Kidney (tissue), 14 donors: ENCODE results near the gene TCEAL6. TPM values are rescaled to one million over a fixed set of nuclear protein-coding genes. Genes with fewer than 3 reads are reported as not detected.
A peak's percentile ranks its signal among the peaks of the same experiment; 100 is the strongest.
"Not testable (repeated sequence)": the region's sequence is repeated elsewhere in the genome, so short reads cannot be mapped to it uniquely, and the experiment has no call there.

Experiments used
- DNase-seq, 5 donors: peaks; one replicate each; pipeline ENCODE4 v3.0.0-alpha.2; 2013 to 2020
- FAIRE-seq: peaks from 2 replicates; lab custom pipeline; 2012; peaks lifted over from hg19 to GRCh38; lab: Jason Lieb, UNC
- H3K27ac ChIP-seq, 2 donors: one replicate each; pipeline ENCODE4 v1.7.0; 2013; ENCODE audit warnings: low read depth in 2 of 2, low read length in 2 of 2, inconsistent platforms in 1 of 2
- H3K27me3 ChIP-seq: one replicate; pipeline ENCODE4 v1.7.1; 2013; ENCODE audit warnings: low read length, inconsistent platforms; ENCODE audit not compliant: control insufficient read depth, insufficient read depth
- H3K36me3 ChIP-seq, 3 donors: one replicate each; pipeline versions ENCODE4 v1.7.0 to v1.7.1; 2013; ENCODE audit warnings: low read length in 3 of 3, control low read depth in 1 of 3, inconsistent platforms in 1 of 3; ENCODE audit not compliant: insufficient read depth in 3 of 3, control insufficient read depth in 2 of 3
- H3K4me1 ChIP-seq, 3 donors: one replicate each; pipeline versions ENCODE4 v1.7.0 to v1.7.1; 2013; ENCODE audit warnings: low read length in 3 of 3, inconsistent platforms in 1 of 3, low read depth in 1 of 3; ENCODE audit not compliant: control insufficient read depth in 2 of 3, insufficient read depth in 2 of 3
- H3K4me3 ChIP-seq, 3 donors: one replicate each; pipeline versions ENCODE4 v1.7.0 to v1.8.1; 2013; ENCODE audit warnings: low read length in 3 of 3, control low read depth in 1 of 3, inconsistent platforms in 1 of 3
- H3K9ac ChIP-seq, 3 donors: one replicate each; pipeline versions ENCODE4 v1.7.0 to v1.7.1; 2013; ENCODE audit warnings: low read length in 3 of 3, control low read depth in 1 of 3, inconsistent platforms in 1 of 3
- H3K9me3 ChIP-seq, 3 donors: one replicate each; pipeline versions ENCODE4 v1.7.0 to v1.7.1; 2013; ENCODE audit warnings: low read length in 3 of 3, control low read depth in 1 of 3, inconsistent platforms in 1 of 3; ENCODE audit not compliant: control insufficient read depth in 2 of 3, insufficient read depth in 1 of 3
- intact Hi-C: fragments of 100-400 bp; cut with DNase I; formaldehyde crosslinking; loops from one replicate; pipeline ENCODE4 v1.11.1; 2022
- polyA plus RNA-seq: library from polyadenylated mRNA; stranded (reverse); fragments of 350-450 nt; fragmentation: Illumina TruSeq; extraction: RNeasy Lipid Tissue Mini Kit (QIAGEN cat#74804); gene quantifications from one replicate; pipeline ENCODE4 v1.2.3, GENCODE V29; 2014; ENCODE audit warnings: low read depth, low replicate concordance; ENCODE audit not compliant: insufficient read depth
- total RNA-seq: library from RNA; stranded (reverse); fragmentation: NEBNext Ultra II Directional; extraction: Animal tissue kit (Norgen Biotek cat#: 25700); gene quantifications from one replicate; pipeline ENCODE4 v1.2.1, GENCODE V29; 2021
- TF ChIP-seq, protein P1 (sequence below): IDR thresholded peaks from 3 replicates; pipeline ENCODE4 v1.5.1; 2012; ENCODE audit warnings: mild to moderate bottlenecking, moderate library complexity, borderline replicate concordance; ENCODE audit not compliant: insufficient read depth; ENCODE audit errors: extremely low read depth
- donor health status: control.
- donor health status: control.
- donor health status: control.
- donor health status: control.
- donor health status: control.
- donor health status: DM: yes; HTN: yes; CAD: no.
- donor health status: Normal renal cell carcinoma (clear cell type).

The TCEAL6 gene
- total and polyA plus RNA-seq, 2 donors from 2014 or later = 1.1 TPM; not detected in 1

DNA sequence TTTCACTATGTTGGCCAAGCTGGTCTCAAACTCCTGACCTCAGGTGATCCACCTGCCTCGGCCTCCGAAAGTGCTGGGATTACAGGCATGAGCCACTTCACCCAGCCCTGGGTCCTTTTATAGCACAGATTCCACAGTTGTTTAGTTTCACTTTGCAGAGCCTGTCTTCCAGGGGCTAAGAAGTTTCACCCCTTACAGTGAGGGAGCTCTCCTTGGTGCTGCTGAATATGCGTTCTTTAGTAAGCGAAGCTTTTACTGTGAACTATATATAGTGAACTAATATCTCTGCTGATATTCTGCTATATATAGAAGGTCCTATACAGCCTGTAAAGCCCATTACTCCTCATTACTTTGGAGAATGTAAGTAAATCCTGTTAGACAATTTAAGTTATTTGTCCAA, 4.2 kb downstream of the TCEAL6 start:
- DNase-seq (peak in 3 of 5 donors; percentile 18 to 50 (median 42)), FAIRE-seq (no peak)
- Histone ChIP-seq H3K27ac (no peak overlapping the region), H3K4me1 (no peaks in the 10 kb centered on the region), H3K9ac (no peak overlapping the region), H3K4me3 (no peak overlapping the region), H3K9me3 (no peaks in the 10 kb centered on the region), H3K27me3 (no peaks in the 10 kb centered on the region), H3K36me3 (no peaks in the 10 kb centered on the region)
- TF ChIP-seq, protein P1, sequence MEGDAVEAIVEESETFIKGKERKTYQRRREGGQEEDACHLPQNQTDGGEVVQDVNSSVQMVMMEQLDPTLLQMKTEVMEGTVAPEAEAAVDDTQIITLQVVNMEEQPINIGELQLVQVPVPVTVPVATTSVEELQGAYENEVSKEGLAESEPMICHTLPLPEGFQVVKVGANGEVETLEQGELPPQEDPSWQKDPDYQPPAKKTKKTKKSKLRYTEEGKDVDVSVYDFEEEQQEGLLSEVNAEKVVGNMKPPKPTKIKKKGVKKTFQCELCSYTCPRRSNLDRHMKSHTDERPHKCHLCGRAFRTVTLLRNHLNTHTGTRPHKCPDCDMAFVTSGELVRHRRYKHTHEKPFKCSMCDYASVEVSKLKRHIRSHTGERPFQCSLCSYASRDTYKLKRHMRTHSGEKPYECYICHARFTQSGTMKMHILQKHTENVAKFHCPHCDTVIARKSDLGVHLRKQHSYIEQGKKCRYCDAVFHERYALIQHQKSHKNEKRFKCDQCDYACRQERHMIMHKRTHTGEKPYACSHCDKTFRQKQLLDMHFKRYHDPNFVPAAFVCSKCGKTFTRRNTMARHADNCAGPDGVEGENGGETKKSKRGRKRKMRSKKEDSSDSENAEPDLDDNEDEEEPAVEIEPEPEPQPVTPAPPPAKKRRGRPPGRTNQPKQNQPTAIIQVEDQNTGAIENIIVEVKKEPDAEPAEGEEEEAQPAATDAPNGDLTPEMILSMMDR = no peak
- intact Hi-C loops = no loop called here

DNA sequence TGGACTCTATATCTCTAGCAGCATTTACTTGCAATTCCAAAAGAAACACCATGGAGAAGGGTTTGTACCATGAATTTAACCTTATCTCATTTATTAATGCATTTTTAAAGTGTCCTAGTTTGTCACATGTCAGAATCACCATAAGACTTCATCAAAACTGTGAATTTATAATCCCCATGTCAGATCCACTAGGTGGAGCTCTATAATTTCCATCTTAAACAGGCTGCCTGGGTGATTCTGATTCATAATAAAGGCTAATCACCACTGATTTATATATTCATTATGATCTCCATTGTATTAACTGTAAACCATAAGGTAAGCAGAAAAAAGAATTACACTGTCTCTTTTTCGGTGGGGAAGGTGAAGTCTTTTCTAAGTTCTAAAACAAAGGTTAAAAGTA, 12.8 kb downstream of the TCEAL6 start:
- intact Hi-C loops = no loop called here
- no peaks in the 10 kb centered on the region for H3K4me1 ChIP-seq
- FAIRE-seq (peak; percentile 97), DNase-seq (no peak)
- TF ChIP-seq, protein P1 = peak; percentile 26
- H3K9ac ChIP-seq = no peak overlapping the region
- no peaks in the 10 kb centered on the region for H3K9me3 ChIP-seq
- H3K4me3 ChIP-seq = no peak overlapping the region
- H3K36me3 ChIP-seq = no peaks in the 10 kb centered on the region
- H3K27ac ChIP-seq = no peak overlapping the region
- H3K27me3 ChIP-seq = peaks cover 7% of the 10 kb centered on the region

DNA sequence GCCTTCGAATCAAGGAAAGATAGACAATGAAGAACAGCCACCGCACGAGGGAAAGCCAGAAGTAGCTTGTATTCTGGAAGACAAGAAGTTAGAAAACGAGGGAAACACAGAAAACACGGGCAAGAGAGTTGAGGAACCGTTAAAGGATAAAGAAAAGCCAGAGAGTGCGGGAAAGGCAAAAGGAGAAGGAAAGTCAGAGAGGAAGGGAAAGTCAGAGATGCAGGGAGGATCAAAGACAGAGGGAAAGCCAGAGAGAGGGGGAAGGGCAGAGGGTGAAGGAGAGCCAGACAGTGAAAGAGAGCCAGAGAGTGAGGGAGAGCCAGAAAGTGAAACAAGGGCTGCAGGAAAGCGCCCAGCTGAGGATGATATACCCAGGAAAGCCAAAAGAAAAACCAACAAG, 15.4 kb downstream of the TCEAL6 start:
- Histone ChIP-seq H3K4me3 (no peak overlapping the region), H3K27ac (no peak overlapping the region), H3K9me3 (no peaks in the 10 kb centered on the region), H3K36me3 (no peaks in the 10 kb centered on the region), H3K4me1 (no peaks in the 10 kb centered on the region), H3K9ac (no peak overlapping the region), H3K27me3 (peaks cover 13% of the 10 kb centered on the region)
- no peak for FAIRE-seq
- intact Hi-C loops = no loop called here
- TF ChIP-seq, protein P1 = no peak
- DNase-seq = no peak

DNA sequence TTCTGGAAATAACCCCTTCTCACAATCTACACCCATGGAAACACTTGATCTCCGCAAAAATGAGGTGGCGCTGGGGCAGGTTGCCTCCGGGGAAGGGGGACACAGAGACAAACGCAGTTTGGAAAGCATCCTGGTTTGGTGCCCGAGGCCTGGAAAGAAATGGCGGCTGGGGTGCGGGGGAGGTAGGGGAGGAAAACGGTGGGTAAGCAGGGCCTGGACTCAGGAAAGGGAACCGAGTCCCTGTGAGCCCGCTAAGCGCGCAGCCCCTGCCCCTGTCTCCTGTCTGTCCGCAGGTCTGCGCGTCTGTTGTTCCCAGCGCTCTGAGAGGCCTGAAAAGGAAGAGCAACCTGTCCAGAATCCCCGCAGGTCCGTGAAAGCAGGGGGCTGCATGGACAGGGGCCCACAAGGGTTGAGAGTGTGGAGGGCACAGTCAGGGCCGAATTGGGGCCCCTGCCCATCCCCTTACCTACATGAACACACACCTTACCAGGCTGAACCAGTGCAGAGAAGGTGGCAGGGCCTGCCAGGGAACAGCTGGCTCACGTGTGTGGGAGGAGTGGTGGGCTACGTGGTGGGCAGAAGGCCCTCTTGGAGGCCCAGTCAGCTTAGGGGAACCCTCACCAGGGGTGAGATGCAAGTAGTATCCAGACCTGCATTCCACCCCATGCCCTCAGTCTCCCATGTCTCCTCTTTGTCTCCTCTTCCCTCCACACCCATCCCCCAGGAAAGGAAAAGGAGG, 16.0 kb downstream of the TCEAL6 start:
- peaks cover 13% of the 10 kb centered on the region for H3K27me3 ChIP-seq

DNA sequence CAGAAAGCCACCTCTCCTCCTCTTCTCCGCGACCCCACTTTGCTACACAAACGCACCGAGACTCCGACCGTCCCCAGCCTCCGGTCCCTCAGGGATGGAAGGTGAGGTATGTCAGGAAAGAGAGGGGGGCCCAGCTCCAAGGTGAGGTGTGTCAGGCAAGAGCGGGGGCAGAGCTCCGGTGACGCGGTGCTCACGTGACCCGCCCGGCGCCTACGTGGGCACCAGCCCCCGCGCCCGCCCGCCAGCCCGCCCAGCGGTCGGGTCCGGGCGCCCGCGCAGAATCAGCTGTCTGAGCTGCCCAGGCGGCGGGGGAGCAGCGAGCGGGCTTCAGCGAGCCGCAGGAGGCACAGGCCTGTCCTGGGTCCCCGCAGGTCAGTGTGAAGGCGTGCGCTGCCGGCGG, 16.8 kb downstream of the TCEAL6 start, which contains the start of gene TCEAL2:
TCEAL2 (plus strand) TSS at position 244 of the 400 bp plus-strand sequence. CDS start 1,152 bp downstream, outside the sequence.
- DNase-seq = peak in 4 of 5 donors; percentile 39 to 59 (median 51)
- FAIRE-seq, H3K36me3 ChIP-seq, H3K27ac ChIP-seq, H3K9me3 ChIP-seq, H3K9ac ChIP-seq, H3K4me1 ChIP-seq, intact Hi-C loops, H3K27me3 ChIP-seq: not testable (repeated sequence)
- peak within 1 kb of the TSS; percentile 41 to 45 (median 41) for H3K4me3 ChIP-seq

More for the DNA sequence above, 16.0 kb downstream of the TCEAL6 start:
- H3K9ac ChIP-seq, FAIRE-seq, H3K36me3 ChIP-seq, intact Hi-C loops, H3K27ac ChIP-seq, H3K9me3 ChIP-seq, H3K4me1 ChIP-seq, H3K4me3 ChIP-seq: not testable (repeated sequence)
- peak in 3 of 5 donors; percentile 2 to 33 (median 12) for DNase-seq

DNA sequence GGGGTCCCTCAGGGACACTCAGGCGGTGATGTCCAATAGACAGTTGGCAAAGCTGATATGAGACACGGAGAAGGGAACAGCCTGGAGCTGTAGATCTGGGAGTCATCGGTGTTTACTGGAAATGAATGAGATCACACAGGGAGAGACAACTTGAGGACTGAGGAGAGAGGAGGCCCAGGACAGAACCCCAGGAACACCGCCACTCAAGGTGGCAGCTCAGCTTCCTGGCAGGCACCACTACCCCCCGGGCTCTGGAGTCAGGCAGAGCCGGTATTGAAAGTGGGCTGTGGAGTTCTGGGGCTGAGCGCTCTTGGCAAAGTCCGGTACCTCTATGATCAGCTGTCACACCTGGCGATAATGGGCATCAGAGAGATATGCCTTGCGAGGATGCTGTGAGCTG, 17.3 kb downstream of the TCEAL6 start:
- H3K27ac ChIP-seq, H3K9ac ChIP-seq, H3K27me3 ChIP-seq, FAIRE-seq, H3K9me3 ChIP-seq, DNase-seq, intact Hi-C loops, H3K4me1 ChIP-seq, H3K36me3 ChIP-seq: not testable (repeated sequence)
- peak overlapping the region; percentile 41 to 45 (median 41) for H3K4me3 ChIP-seq
